Panc1 (cell line): ENCODE results near the gene TLCD3B. TPM values are rescaled to one million over a fixed set of nuclear protein-coding genes. Genes with fewer than 3 reads are reported as not detected.

Experiments
- ATAC-seq: fragments of 200-7000 bp; cut with Tn5 transposase; 2 replicates; pipeline ENCODE4 v1.9.1; 2020; ENCODE audit warnings: mild to moderate bottlenecking, moderate library complexity
- BruUV-seq: library from RNA; stranded (reverse); fragments of 400-500 nt; replicated peaks from 2 replicates; lab custom pipeline; 2021; lab: Mats Ljungman, UMichigan
- CTCF ChIA-PET: fragments of 300-600 bp; sonication (Branson Sonifier 250); formaldehyde crosslinking; loops from one replicate; lab custom pipeline; 2022; ENCODE audit warnings: antibody characterized with exemption; lab: Charles Lee
- POLR2A ChIA-PET: fragments of 300-600 bp; sonication (Branson Sonifier 250); formaldehyde crosslinking; loops from one replicate; lab custom pipeline; 2022; ENCODE audit warnings: antibody characterized with exemption; lab: Charles Lee
- DNase-seq: peaks from one replicate; pipeline ENCODE4 v3.0.0-alpha.2; 2010; ENCODE audit warnings: low read depth, low spot score
- H3K27ac ChIP-seq: 2 replicates; pipeline ENCODE4 v1.5.1; 2011; ENCODE audit warnings: mild to moderate bottlenecking, low read length, inconsistent platforms
- H3K27me3 ChIP-seq: fragments of 200-500 bp; sonication (Bioruptor generic); 2 replicates; pipeline ENCODE4 v1.6.0; 2014; ENCODE audit warnings: low read length, inconsistent platforms; ENCODE audit not compliant: control insufficient read depth, insufficient read depth
- H3K36me3 ChIP-seq: fragments of 200-500 bp; sonication (Bioruptor generic); 2 replicates; pipeline ENCODE4 v1.5.1; 2014; ENCODE audit warnings: inconsistent platforms, mild to moderate bottlenecking, low read length, moderate library complexity; ENCODE audit not compliant: control insufficient read depth, insufficient read depth
- H3K4me1 ChIP-seq: 2 replicates; pipeline ENCODE4 v1.5.1; 2011; ENCODE audit warnings: inconsistent platforms, mild to moderate bottlenecking, low read length, moderate library complexity; ENCODE audit not compliant: control insufficient read depth, insufficient read depth
- H3K4me3 ChIP-seq, 2 experiments: 2 replicates each; pipeline ENCODE4 v1.5.1; 2011 to 2012; ENCODE audit warnings: low read depth in 2 of 2, low read length in 2 of 2, mild to moderate bottlenecking in 2 of 2, inconsistent platforms in 1 of 2, moderate library complexity in 1 of 2
- H3K9me3 ChIP-seq: fragments of 200-500 bp; sonication (Bioruptor generic); 2 replicates; pipeline ENCODE4 v1.5.1; 2014; ENCODE audit warnings: low read depth, mild to moderate bottlenecking, inconsistent platforms, low read length, moderate library complexity; ENCODE audit not compliant: control insufficient read depth, insufficient read depth
- CTCF ChIP-seq: fragments of 450-650 bp; IDR thresholded peaks from 2 replicates; pipeline ENCODE4 v1.5.1; 2017; ENCODE audit warnings: mild to moderate bottlenecking
- POLR2AphosphoS5 ChIP-seq: IDR thresholded peaks from 2 replicates; pipeline ENCODE4 v1.6.1; 2012; ENCODE audit warnings: mild to moderate bottlenecking, low read depth, low read length, moderate library complexity
- REST ChIP-seq, 2 experiments: IDR thresholded peaks; 2 replicates each; pipeline ENCODE4 v1.6.1; 2011 to 2012; ENCODE audit warnings: low read depth in 2 of 2, control low read depth in 1 of 2, low read length in 1 of 2, mild to moderate bottlenecking in 1 of 2, moderate library complexity in 1 of 2; ENCODE audit not compliant: insufficient read depth in 1 of 2
- SIN3A ChIP-seq: IDR thresholded peaks from 2 replicates; pipeline ENCODE4 v1.6.1; 2012; ENCODE audit warnings: low read depth, mild to moderate bottlenecking, low read length, moderate library complexity, borderline replicate concordance; ENCODE audit not compliant: insufficient read depth
- TCF7L2 ChIP-seq: IDR thresholded peaks from 2 replicates; pipeline ENCODE4 v1.6.1; 2011; ENCODE audit warnings: mild to moderate bottlenecking, low read depth, low read length, inconsistent platforms
- in situ Hi-C: cut with HindIII; loops from 2 replicates; pipeline ENCODE4 v1.10.0; 2016; ENCODE audit warnings: low sequenced_read_pairs, low pct_unique_long_range_greater_than_20kb
- intact Hi-C: fragments of 100-400 bp; cut with micrococcal nuclease; formaldehyde crosslinking; loops from one replicate; pipeline ENCODE4 v1.10.0; 2022; ENCODE audit not compliant: unreplicated experiment
- total RNA-seq: library from RNA; stranded (reverse); gene quantifications from one replicate; pipeline ENCODE4 v1.2.1, GENCODE V29; 2021; ENCODE audit not compliant: unreplicated experiment

TLCD3B gene
- total RNA-seq, 1 experiment from 2014 or later = 3.5 TPM

GRCh38 chr16:29985271-29985811, 45.7 kb downstream of the TLCD3B start:
- TF ChIP-seq TCF7L2 (no peak), CTCF (no peak), REST (IDR thresholded peaks at IDR 0.05; ENCODE audit: insufficient read depth in 1 of 2, low read depth in 2 of 2, low read length in 1 of 2) (no peak), POLR2AphosphoS5 (no peak), SIN3A (no peak)
- in situ Hi-C loops (no loop called here), intact Hi-C loops (no loop called here)
- Histone ChIP-seq H3K27ac (no peak overlapping the region), H3K36me3 (peaks cover 29% of the 10 kb centered on the region), H3K27me3 (no peaks in the 10 kb centered on the region), H3K4me3 (no peak overlapping the region), H3K4me1 (no peaks in the 10 kb centered on the region), H3K9me3 (no peaks in the 10 kb centered on the region)
- POLR2A ChIA-PET = no interaction called here
- no TSS peak for BruUV-seq
- CTCF ChIA-PET = interaction anchor here (0.6 kb wide), 1 partner anchor 178 kb away, joined by 3 read pairs; no protein-coding TSS in a partner anchor
- no peak for DNase-seq
- ATAC-seq = no peak

- POLR2A ChIA-PET = no interaction called here
- CTCF ChIA-PET = no interaction called here
- H3K27me3 ChIP-seq = no peaks in the 10 kb centered on the region
- H3K9me3 ChIP-seq = no peaks in the 10 kb centered on the region
- DNase-seq = no peak
- no TSS peak for BruUV-seq
- in situ Hi-C loops (no loop called here), intact Hi-C loops (no loop called here)
- ATAC-seq = no peak
- TF ChIP-seq POLR2AphosphoS5 (no peak), SIN3A (no peak), TCF7L2 (no peak), REST (IDR thresholded peaks at IDR 0.05; ENCODE audit: insufficient read depth in 1 of 2, low read depth in 2 of 2, low read length in 1 of 2) (no peak), CTCF (no peak)
- no peak overlapping the region for H3K4me3 ChIP-seq
- H3K27ac ChIP-seq = no peak overlapping the region
- no peaks in the 10 kb centered on the region for H3K4me1 ChIP-seq
- H3K36me3 ChIP-seq = peaks cover 29% of the 10 kb centered on the region
Observed at GRCh38 chr16:29984764-29985147, 46.3 kb downstream of the TLCD3B start.
